Choroid plexus epithelial cell (primary cell): ENCODE data around the gene CLEC18B.
A peak's percentile ranks its signal among the peaks of the same experiment; 100 is the strongest.

Experiments
- DNase-seq: peaks from one replicate; pipeline ENCODE4 v3.0.0-alpha.2; 2010; ENCODE audit warnings: low read depth
- H3K4me3 ChIP-seq: 2 replicates; pipeline ENCODE4 v1.5.1; 2011; ENCODE audit warnings: low read depth, mild to moderate bottlenecking, control low read depth, low read length, moderate library complexity
- CTCF ChIP-seq: conservative IDR thresholded peaks from 2 replicates; pipeline ENCODE4 v1.5.1; 2011; ENCODE audit warnings: low read depth, mild to moderate bottlenecking, control low read depth, inconsistent platforms, low read length, moderate library complexity

Gene CLEC18B

DNA sequence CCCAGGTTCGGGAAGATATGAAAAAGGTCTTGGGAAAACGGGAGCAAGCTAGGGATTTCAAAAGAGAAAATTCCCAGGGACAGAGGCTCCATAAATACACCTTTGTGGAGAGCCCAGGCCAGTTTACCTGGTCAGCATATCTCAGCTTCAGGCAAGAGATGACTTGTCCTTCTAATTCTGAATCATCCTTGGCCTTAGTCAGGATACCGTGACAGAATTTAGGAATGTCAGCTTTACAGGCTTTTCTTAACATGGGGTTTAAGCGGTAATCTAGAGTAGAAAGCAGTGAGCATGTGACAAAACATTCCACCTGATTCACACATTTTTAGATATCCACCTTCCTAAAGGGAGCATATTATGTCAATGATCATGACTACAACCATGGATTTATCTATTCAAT, 41.1 kb upstream of the CLEC18B start:
- no peak for TF ChIP-seq CTCF
- DNase-seq, result no peak

DNA sequence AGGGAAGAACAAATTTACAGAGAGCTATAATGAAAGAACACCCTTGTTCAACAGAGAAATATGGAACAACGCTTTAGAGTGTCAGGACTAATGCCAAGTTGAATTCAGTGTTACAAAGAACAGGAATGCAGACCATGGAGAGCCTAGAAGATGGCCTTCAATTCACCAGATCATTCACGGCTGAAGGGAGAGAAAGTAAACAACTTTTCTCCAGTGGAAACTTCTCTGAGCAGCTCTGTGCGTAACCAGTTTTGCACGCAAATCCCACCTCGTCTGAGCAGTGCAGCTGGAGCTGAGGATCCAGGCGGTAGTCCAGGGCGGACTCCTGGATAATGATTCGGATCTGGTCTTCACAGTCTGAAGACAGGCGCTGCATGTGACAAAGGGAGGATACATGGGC, 40.5 kb upstream of the CLEC18B start:
- DNase-seq, result no peak
- no peak overlapping the region for H3K4me3 ChIP-seq
- no peak for TF ChIP-seq CTCF

More for the DNA sequence above, 41.1 kb upstream of the CLEC18B start:
- no peak overlapping the region for H3K4me3 ChIP-seq

- no peak overlapping the region for H3K4me3 ChIP-seq
- no peak for DNase-seq
- TF ChIP-seq CTCF, result no peak
These were observed 39.3 kb upstream of the CLEC18B start for GRCh38 chr16:74460542-74460941.

DNA sequence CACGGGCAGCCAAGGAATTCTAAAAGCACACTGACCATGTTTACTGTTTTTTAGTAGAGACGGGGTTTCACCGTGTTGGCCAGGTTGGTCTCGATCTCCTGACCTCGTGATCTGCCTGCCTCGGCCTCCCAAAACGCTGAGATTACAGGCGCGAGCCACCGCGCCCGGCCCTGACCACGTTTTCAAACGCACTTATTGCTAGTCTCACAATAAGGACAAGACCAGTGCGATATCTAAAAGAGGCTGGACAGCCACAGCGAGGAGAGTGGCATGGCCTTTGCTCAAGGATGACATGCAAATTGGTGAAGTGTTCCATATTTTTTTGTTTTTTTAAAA, 35.0 kb upstream of the CLEC18B start:
- no peak overlapping the region for H3K4me3 ChIP-seq
- DNase-seq, result no peak
- TF ChIP-seq CTCF, result no peak

DNA sequence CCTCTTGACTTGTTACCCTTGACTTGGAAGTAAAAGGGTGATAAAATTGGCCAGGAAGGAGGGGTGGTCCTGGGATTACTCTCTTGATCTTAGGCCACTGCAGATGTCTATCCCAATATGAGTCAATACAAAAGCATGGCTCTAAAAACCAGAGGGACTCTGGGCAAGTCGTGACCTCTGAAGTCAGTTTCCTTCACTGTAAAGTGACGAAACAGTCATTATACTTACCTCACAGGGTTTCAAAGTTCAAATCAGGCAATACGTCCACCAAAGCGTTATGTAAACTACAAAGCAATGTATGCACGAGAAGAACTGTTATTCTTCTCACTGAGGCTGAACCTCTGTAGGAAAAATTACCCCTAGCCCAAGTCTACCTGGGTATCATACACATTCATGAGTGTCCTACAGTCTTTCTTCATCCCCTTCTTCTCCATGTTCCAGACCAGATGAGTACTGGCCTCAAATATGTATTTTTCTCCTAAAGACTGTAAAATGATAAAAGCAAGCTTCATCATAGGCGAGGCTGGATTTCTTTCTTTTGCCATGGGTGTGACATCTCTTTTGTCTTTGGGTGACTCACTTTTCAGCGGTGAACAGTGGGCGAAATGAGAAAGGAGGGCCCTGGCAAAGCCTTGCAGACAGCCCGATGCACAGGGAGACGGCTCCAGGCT, 34.5 kb upstream of the CLEC18B start:
- H3K4me3 ChIP-seq, result no peak overlapping the region
- TF ChIP-seq CTCF, result no peak
- DNase-seq, result peak; percentile 78

DNA sequence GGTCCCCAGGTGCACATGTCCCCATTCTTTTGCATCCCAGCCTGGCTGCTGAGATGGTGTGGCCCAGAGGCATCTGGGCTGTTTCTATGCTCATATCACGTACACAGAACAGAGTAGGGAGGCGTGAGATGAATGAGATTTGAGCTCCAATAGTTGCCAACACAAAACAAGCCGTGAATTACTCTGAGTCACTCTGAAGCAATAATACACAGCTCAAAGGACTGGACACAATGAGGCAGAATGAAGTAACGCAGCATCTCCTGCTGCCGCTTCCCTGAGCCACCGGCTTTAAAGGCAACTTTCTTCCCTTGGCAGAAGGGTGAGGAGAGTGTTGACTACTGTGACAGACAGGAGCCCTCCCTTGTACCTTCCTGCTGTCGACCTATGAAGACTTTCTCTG, 33.9 kb upstream of the CLEC18B start:
- H3K4me3 ChIP-seq, result no peak overlapping the region
- no peak for TF ChIP-seq CTCF
- DNase-seq, result peak; percentile 88

DNA sequence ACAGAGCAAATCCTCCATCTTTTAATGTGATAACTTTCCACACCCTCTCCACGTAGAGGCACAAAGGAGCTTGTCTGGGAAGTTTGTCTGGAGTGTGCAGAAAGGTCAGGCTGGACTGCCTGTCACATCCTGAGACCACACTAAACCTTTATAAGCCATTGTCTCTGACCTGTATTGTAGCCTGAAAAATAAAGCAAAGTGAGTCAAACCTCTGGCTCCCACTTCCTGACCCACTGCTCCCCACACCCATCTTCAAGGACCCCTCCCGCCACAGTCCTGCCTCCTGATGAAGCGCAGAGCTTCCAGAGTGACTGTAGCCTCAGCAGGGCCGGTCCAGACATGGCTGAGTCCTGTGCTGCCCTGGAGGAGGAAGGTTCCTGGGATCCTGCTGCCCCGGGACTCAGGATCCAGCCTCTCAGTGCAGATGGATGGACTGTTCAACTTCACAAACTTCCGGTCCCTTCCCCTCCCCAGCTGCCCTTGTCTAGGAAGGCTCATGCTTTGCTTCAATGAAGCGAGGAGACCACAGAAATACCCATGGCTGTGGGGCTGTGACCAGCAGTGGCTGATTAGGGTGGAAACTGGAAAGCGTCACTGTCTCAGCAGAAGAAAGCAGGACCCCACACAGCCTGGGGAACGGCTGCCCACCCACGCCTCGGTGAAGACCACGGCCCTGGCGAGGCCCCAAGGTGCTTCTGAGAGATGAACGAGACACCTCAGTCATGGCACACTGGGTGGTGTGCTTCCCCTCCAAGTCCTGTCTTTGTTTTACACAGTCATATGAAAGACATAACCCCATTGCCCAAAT, 30.9 kb upstream of the CLEC18B start:
- no peak for DNase-seq
- TF ChIP-seq CTCF, result no peak
- no peak overlapping the region for H3K4me3 ChIP-seq
